ENCODE measurements around the gene SKAP1. TPM values are rescaled to one million over a fixed set of nuclear protein-coding genes. Genes with fewer than 3 reads are reported as not detected.
A peak's percentile ranks its signal among the peaks of the same experiment; 100 is the strongest.
"Not testable (repeated sequence)": the region's sequence is repeated elsewhere in the genome, so short reads cannot be mapped to it uniquely, and the experiment has no call there.

The SKAP1 gene
- polyA plus RNA-seq, 3 donors = 0.13 to 1.0 (median 0.52) TPM

GRCh38 chr17:48338720-48339119 lies 91.3 kb downstream of the SKAP1 start:
- Histone ChIP-seq H3K4me3 (replicated peaks in 1 of 3; ENCODE audit: low read depth in 2 of 3, low read length in 3 of 3) (no peak overlapping the region), H4K20me1 (ENCODE audit: insufficient read depth, low read length) (no peaks in the 10 kb centered on the region), H3K4me1 (ENCODE audit: control insufficient read depth in 1 of 2, insufficient read depth in 2 of 2, low read length in 2 of 2) (no peaks in the 10 kb centered on the region), H3K9me3 (replicated peaks in 1 of 2; ENCODE audit: control insufficient read depth in 1 of 2, insufficient read depth in 1 of 2, low read length in 2 of 2) (no peaks in the 10 kb centered on the region), H3K27ac (ENCODE audit: low read depth in 1 of 2, low read length in 2 of 2) (no peak overlapping the region), H2AFZ (ENCODE audit: insufficient read depth, low read depth, low read length, poor library complexity, severe bottlenecking) (no peak overlapping the region), H3K36me3 (replicated peaks in 1 of 2; ENCODE audit: control insufficient read depth in 1 of 2, insufficient read depth in 2 of 2, low read length in 2 of 2) (no peaks in the 10 kb centered on the region), H3K79me2 (ENCODE audit: insufficient read depth, low read length) (no peaks in the 10 kb centered on the region), H3K9ac (ENCODE audit: insufficient read depth, low read length, poor library complexity, severe bottlenecking) (no peak overlapping the region), H3K4me2 (replicated peaks; ENCODE audit: extremely low read depth, low read length, poor library complexity, severe bottlenecking) (no peak overlapping the region), H3K27me3 (ENCODE audit: control insufficient read depth in 2 of 2, insufficient read depth in 2 of 2, low read length in 2 of 2) (peaks cover 5 to 29% of the 10 kb centered on the region in 2 donors)
- no peak for DNase-seq
- H3K36me3 Mint-ChIP-seq = no peaks in the 10 kb centered on the region
- H3K27ac Mint-ChIP-seq = no peak overlapping the region
- peaks cover 4% of the 10 kb centered on the region for H3K4me1 Mint-ChIP-seq
- no peak overlapping the region for H3K4me3 Mint-ChIP-seq
- no peak for TF ChIP-seq CTCF (IDR thresholded peaks at IDR 0.05)
- 50% methylated on average over 1 of the region's 2 CpGs for WGBS (ENCODE audit: insufficient coverage)
- intact Hi-C loops (cut with micrococcal nuclease) = loop anchor here (5.0 kb wide), 2 partner anchors 254 to 279 kb away; partner anchors contain the start of genes HOXB3 (in 2 of the 2), HOXB5 (in 2 of the 2) and HOXB8 (in 1 of the 2)
- peaks cover 4 to 32% (median 5%) of the 10 kb centered on the region in 3 donors for H3K27me3 Mint-ChIP-seq (ENCODE audit: low read depth in 3 of 3)
- H3K9me3 Mint-ChIP-seq = peaks cover 0 to 1% (median 0%) of the 10 kb centered on the region in 7 donors

GRCh38 chr17:48337903-48338302 lies 92.1 kb downstream of the SKAP1 start:
- H3K27me3 ChIP-seq (ENCODE audit: control insufficient read depth in 2 of 2, insufficient read depth in 2 of 2, low read length in 2 of 2) = peaks cover 5 to 35% of the 10 kb centered on the region in 2 donors
- no CpG with 5 or more reads among the region's 2 CpGs for WGBS (ENCODE audit: insufficient coverage)
- intact Hi-C loops (cut with micrococcal nuclease) = loop anchor here (5.0 kb wide), 2 partner anchors 254 to 279 kb away; partner anchors contain the start of genes HOXB3 (in 2 of the 2), HOXB5 (in 2 of the 2) and HOXB8 (in 1 of the 2)
- Mint-ChIP-seq H3K27me3 (ENCODE audit: low read depth in 3 of 3) (peaks cover 4 to 32% (median 5%) of the 10 kb centered on the region in 3 donors), H3K4me3 (peak overlapping the region in 1 of 2 donors; percentile 59)
- H3K9ac ChIP-seq (ENCODE audit: insufficient read depth, low read length, poor library complexity, severe bottlenecking); H3K27ac Mint-ChIP-seq; H3K27ac ChIP-seq (ENCODE audit: low read depth in 1 of 2, low read length in 2 of 2); H3K36me3 Mint-ChIP-seq; H3K9me3 ChIP-seq (replicated peaks in 1 of 2; ENCODE audit: control insufficient read depth in 1 of 2, insufficient read depth in 1 of 2, low read length in 2 of 2); DNase-seq; H3K4me1 ChIP-seq (ENCODE audit: control insufficient read depth in 1 of 2, insufficient read depth in 2 of 2, low read length in 2 of 2); H3K79me2 ChIP-seq (ENCODE audit: insufficient read depth, low read length); H3K4me1 Mint-ChIP-seq; H2AFZ ChIP-seq (ENCODE audit: insufficient read depth, low read depth, low read length, poor library complexity, severe bottlenecking); H3K36me3 ChIP-seq (replicated peaks in 1 of 2; ENCODE audit: control insufficient read depth in 1 of 2, insufficient read depth in 2 of 2, low read length in 2 of 2); H4K20me1 ChIP-seq (ENCODE audit: insufficient read depth, low read length); H3K4me3 ChIP-seq (replicated peaks in 1 of 3; ENCODE audit: low read depth in 2 of 3, low read length in 3 of 3); H3K4me2 ChIP-seq (replicated peaks; ENCODE audit: extremely low read depth, low read length, poor library complexity, severe bottlenecking); H3K9me3 Mint-ChIP-seq: not testable (repeated sequence)
